NCI-H1930 (cell line): ENCODE results near the gene AFAP1L2.

ENCODE experiments used
- DNase-seq, 2 experiments: peaks; one replicate each; lab custom pipeline; 2025; lab: John Stamatoyannopoulos, UW

AFAP1L2 gene, protein sequence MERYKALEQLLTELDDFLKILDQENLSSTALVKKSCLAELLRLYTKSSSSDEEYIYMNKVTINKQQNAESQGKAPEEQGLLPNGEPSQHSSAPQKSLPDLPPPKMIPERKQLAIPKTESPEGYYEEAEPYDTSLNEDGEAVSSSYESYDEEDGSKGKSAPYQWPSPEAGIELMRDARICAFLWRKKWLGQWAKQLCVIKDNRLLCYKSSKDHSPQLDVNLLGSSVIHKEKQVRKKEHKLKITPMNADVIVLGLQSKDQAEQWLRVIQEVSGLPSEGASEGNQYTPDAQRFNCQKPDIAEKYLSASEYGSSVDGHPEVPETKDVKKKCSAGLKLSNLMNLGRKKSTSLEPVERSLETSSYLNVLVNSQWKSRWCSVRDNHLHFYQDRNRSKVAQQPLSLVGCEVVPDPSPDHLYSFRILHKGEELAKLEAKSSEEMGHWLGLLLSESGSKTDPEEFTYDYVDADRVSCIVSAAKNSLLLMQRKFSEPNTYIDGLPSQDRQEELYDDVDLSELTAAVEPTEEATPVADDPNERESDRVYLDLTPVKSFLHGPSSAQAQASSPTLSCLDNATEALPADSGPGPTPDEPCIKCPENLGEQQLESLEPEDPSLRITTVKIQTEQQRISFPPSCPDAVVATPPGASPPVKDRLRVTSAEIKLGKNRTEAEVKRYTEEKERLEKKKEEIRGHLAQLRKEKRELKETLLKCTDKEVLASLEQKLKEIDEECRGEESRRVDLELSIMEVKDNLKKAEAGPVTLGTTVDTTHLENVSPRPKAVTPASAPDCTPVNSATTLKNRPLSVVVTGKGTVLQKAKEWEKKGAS

DNA sequence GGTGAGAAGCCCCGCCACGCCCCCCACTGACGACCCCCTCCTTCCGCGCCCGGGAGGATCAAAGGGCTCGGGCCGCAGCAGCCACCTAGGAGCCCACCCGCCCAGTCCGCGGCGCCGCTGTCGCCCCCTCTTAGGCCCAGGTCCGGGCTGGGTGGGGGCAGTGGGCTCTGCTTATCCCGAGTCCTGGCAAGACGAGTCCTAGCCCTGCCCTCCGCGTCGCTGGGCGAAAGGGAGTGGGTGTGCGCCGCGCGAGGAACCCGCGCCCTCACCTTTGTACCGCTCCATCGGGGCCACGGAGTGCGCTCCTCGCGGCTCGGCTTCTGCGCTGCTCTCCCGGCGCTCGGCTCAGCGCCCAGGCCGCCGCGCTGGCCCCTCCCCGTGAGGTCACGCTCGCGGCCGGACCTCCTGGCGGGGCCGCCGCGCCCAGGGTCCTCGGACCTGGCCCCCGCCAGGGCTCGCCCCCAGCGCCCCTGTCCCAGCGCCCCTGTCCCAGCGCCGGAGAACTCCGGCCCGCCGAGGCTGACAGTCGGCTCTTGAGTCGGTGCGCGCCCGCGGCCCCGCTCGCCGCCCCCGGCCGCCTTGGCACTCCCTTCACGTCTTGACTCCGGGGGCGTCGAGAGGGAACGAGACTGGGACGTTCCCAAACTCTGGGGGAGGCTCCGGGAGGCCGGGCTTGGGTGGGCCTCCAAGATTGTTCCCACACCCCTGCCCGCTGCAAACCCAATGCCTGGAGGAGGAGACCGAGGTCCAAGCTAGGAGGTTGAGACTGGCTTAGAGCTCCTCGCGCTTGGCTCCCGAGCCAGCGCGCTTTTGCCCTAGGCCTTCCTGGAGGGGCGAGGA, at the start of gene AFAP1L2:
AFAP1L2 (minus strand) TSS at position 332 of the 840 bp plus-strand sequence; CDS start at position 285, 47 bp downstream.
- no peak for DNase-seq

DNA sequence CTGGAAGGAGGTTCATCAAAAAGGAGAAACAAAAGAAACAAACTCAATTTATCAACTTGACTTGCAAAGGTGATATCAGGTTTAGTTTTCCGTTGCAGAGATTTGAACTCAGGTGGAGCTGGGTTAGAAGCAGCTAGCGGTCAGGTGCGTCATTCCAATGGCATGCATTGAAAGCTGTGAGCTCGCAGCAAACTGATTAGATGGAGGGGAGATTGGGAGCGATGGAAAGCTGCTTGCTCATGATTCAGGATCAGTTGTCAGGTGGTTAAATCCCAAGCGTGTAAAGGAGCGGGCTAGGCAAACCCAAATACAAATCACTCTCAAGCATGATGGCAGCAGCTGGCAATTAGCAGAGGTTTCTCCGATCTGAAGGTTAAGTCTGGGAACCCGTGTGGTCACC, 49.3 kb upstream of the AFAP1L2 start:
- DNase-seq = no peak

DNA sequence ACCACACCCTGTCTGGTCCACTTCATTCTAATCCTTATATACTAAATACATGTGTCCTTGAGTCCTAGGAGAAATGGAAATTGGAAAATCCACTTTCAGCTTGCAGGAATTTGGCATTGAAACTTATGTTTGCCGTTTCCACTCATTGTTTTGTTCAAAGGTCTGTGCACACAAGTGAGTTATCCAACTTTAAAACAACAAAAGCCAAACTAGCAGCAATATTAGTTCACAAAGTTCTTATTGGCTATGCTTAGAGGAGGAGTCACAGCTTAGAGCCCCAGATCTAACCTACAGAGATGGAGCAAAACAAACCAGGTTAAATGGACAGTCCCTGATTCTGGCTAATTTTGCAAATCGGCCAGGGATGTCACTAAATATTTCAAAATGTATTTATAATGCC, 44.6 kb upstream of the AFAP1L2 start:
- DNase-seq = no peak

DNA sequence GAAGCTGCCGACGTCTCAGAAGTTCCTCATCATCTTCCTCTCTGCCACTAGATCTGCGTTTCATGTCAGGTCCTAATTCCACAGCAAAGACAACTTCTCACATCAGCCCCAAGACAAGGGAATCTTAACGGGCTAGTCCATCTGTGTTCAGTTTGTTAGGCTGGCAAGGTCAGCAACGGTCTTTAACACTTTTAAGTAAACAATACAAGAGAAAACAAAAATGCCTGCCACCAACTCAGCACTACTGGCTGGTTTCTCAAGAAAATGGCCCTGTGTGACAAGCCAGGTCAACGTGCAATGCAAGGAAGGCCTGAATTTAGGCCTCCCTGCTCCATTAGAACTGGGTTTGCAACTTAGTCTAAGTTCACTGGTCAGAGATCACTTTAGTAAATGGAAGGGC, 41.0 kb upstream of the AFAP1L2 start:
- no peak for DNase-seq

DNA sequence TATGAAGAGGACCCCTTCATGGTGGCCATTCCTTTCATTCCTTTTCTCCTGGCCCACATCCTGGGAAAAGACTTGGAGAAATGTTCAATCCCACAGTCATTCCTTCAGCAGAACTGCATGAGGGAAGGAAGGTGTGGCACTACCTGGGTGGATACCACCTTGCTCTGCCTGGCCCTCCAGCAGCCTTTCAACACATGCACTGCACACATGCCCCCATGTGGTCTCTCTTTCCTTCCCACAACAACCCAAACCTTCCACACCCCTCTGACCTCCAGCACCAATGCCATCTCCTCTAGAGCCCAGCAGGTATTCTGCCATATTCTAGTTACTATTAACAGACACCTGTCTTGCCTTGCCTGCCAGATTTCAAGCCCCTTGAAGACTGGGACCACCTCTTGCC, 40.5 kb upstream of the AFAP1L2 start:
- no peak for DNase-seq

DNA sequence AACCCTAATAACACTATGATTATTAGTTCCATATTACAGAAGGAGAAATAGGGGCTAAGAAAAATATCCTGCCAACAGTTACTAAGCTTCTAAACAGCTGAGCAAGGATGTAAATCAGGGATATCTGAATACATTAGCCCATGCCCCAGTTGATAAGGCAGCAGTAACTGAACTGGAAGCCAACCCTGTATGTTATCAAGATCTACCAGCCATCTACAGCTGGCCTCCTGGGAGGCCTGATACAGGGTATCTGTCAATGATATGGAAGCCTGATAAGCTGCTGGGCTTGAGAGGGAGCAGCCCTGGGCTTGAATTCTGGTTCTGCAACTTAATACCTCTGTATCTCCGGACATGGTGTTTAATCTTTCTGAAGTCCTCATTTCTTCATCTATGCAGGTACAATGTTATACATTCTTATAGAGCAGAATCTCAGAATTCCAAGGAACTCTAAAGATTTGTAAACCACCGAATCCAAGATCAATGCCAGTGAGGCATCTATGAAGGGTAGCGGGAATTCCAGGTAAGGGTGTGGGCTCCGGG, 37.9 kb upstream of the AFAP1L2 start:
- DNase-seq = no peak

DNA sequence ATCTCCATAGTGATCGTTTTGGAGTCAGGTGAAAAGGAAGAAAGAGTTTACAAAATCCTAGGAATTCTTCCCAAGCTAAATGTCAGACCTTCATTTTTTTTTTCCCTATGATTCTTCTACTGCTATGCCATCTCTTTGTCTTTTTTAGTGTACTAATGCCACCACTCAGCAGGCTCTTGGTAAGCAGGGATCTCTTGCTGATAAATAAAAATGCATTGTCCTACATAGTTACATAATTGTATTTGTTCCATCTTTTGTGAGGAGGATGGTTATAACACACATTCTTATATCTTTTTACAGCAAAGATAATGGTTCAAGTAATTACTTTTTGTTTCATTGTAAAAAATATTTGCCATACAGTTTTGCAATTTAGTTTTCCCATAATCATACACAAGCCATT, 36.8 kb upstream of the AFAP1L2 start:
- no peak for DNase-seq

DNA sequence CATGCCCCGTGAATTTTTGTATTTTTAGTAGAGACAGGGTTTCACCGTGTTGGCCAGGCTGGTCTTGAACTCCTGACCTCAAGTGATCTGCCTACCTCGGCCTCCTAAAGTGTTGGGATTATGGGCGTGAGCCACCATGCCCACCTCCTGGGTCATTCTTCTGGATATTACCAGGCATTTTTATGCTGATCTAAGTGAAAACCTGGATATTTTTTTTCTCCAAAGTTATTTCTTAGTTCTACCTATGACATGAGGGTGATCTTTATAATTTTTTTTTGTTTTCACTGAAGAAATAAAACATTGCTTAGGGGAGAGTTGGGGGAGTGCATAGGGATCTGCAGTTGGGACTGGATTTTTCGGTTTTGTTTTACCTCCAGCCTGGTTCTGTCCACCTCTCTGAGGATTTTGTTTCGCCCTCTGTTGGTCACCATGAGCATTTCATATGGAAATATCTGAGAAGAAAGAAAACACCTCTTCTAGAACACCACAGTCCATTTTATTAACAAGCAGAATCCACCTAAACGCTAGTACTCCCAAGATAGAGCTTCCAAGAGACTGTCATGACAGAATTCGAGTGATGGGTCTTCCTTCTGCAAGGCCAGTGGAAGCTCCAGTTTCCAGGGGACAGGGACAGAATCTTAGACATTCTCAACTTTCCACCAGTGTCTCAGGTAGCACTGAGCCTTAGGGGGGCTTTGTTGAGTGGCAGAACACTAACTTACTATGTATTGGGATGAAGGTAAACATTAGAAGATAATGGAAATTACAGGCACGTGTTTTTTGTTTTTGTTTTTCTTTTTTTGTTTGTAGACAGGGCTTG, 33.4 kb upstream of the AFAP1L2 start:
- DNase-seq = no peak

DNA sequence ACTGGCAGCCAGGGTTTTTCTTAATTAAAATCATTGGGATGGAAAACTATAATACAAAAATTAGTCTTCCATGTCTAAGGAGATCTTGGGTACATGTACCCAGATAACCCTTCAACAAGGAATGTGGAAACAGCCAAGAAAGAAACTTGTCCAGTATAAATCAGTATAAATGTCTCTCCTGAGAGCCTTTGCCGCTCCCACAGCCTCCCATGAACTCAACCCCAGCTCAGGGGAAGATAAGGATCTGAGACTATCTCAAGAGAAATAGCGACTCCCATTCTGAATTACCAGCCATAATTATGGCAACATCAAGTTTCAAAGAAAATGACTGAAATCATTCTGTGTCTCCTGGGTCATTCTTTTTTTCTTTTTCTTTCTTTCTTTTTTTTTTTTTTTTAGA, 32.6 kb upstream of the AFAP1L2 start:
- DNase-seq = no peak

DNA sequence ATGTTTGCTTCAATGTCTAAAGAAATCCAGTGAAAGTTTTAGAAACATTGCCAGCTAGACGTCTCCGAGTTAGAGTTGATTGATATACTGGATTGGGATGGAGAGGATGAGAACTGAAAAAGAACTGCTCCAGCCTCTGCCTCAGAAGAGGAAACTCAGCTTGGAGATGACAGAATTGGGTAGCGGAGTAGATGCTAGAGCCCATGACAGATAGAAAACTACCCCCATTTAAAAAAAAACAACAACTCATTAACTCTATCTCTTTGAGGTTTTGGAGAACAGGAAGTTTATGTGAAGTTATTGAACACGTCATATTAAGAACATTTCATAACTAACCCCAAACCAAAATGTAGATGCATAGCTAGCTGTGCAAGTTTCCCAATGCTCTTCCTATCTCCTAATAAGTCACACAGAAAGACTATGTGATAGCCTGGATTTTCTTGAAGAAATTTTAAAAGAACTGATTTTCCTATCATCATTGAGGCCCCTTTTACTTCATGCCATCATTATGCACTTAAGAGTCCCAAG, 28.3 kb upstream of the AFAP1L2 start:
- no peak for DNase-seq

DNA sequence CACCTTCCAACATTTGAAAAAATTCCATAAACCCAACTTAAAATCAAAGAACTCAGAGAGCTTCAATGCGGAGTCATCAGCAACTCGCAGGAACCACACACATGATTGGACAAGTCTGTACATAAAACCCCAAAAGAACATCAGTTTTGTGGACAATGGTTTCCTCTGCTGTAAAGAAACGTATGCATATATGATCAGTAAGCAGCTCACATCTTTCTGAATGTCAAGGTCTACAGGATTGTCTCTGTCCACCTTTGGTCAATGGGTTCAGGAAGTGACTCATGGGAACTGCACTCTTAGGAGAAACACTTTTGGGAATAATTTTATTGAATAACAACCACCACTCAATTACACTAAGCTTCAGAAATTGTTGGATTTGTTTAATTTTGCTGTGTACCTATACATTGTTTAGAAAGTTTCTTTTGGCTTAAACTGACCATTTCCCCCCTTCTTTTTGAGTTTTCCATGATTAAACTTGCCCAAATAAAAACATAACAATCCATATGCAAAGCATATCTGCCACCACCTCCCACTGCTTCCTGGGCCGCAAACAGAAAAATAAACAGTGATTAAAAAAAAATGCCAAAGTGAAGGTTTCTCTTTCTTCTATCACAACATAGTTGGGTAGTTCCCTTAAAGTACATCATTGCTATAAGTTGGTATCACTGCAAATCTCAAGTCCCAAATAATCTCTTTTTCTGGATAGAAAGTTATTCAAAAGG, 27.3 kb upstream of the AFAP1L2 start:
- DNase-seq = no peak

DNA sequence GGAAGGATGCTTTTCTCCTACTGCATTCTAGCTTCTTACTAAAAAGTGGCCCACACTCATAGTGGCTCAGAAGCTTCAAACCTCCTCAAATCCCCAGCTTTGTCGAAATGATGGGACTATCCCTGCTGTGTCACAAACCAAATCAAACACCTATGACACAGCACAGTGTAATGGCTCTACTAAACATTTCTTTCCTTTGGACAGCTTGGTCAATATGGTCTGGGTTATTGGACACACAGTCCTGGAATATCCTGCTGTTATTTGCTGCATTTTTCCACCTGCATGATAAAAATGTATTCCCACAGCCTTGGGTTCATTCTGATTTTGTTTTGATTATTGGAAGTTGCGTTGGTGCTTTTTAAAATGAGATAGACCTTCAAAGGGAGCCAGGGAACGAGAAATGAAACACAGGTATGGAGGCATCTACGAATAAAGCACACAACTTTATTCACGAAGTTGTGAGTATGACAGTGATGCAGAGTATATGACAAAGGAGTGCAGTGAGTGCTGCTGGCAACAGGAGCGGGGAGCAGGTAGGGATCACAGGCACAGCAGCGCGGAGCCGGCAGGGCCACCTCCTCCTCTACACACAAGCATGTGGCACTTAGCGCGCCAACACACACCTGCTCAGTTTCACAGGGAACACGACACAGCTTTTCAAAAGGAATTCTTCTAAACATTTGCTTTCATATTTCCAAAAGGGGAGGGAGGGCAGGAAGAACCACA, 26.5 kb upstream of the AFAP1L2 start:
- no peak for DNase-seq

DNA sequence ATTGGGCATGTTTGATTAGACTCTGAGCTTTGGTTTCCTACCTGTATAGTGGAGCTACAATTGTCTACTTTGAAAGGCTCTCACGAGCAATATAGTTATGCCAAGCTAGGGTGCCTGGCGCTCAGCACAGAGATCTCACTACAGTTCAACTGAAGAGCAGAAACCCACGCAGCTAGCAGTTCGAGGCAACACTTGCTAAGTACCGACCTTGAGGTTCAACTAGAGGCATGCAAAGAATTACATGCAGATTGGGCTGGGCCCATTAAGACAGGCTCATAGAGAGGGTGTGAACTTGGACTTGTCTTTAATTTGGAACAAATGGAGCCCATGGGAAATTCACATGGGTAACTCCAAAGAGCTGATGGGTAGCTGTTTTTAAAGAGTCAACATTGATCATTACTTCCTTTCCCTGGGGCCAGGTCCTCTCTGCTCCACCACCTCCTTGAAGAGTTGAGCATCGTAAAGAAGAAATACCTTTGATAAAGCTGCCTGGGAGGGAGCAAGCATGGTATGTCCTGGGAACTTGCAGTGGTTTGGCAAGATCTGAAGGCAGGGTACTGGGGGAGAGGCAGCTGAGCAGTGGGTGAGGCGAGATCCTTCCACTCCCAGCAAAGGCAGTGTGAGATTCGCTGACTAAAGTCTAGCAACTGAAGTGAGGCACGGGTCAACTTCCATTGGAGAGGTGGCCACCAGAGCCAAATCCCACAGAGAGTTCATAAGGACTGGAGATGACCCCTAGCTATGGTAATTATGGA, 25.5 kb upstream of the AFAP1L2 start:
- no peak for DNase-seq

DNA sequence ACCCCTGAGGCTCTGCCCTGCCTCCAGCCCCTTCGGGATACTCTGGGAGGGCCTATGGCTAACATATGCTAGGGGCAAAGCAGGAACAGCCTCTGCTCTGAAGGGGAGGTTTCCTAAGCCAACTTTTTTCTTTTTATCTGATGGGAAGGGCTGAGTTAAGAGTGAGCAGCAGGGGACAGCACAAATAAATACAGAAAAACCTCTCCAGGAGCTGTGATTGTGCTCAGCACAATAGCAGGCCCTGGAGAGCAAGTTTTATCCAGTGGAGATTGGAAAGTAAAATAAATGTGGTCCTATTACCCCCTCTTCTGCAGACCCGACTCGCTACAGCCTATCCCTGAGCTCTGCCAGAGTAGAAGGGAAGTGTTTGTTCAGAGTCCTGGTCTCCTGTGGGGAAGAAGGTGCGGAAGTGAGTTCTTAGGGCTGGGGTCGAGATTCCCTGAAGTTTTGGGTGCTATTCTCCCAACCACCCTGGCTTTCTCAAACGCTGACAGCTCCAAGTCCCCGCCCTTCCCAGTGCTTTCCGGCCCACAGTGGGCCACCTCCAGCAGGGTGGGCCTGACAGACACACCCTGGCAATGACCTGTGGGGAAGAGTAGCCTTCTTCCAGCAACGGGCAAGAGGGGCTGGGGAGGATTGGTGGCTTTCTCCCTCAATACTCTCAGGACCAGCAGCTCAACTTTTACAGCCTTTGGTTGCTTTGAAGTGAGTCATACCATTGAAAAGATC, 23.0 kb upstream of the AFAP1L2 start:
- no peak for DNase-seq

DNA sequence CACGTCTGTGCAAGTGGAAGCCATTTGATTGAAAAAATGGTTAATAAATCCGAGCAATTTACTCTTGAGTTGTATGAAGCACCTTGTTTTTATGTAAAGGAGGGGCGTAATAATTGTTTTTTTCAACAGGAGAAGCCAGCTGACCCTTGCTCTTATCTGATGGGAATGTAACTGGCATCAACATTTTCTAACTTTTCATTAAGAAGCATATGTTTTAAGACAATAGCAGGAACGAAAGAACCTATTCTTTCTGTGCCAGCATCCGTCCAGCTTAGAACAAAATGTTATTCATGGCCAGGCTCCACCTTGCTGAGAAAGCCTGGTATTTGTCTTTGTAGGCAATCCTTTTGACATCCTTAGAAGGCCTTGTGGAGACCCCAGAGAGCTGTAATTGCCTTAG, 22.2 kb upstream of the AFAP1L2 start:
- DNase-seq = no peak

DNA sequence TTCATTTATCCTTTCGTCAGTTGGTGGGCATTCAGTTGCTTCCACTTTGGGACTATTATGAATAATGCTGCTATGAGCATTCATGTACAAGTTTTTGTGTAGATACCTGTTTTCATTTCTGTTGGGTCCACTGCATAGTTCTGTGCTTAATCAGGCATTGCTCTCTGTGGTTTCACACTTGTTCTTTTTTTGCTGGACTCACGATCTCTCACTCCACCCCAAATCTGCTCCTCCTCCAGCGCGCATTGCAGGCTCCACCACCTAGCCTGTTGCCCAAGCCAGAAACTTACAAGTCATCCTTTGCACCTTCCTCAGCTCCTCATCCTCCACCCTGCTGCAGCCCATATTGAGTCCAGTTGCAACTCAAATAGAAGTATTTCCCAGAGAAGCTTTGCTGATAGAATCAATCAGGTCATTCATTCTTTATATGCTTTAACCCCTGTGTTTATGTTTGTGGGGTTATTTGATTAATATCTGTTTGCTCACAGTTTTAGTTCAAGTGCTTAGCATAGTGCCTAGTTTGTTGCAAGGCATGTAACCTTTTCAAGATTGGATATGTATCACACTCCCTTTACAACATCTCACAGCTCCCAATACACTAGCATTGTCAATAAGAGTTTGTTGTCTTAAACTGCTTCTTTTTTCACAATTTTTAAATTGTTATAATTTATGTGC, 16.6 kb upstream of the AFAP1L2 start:
- DNase-seq = no peak

DNA sequence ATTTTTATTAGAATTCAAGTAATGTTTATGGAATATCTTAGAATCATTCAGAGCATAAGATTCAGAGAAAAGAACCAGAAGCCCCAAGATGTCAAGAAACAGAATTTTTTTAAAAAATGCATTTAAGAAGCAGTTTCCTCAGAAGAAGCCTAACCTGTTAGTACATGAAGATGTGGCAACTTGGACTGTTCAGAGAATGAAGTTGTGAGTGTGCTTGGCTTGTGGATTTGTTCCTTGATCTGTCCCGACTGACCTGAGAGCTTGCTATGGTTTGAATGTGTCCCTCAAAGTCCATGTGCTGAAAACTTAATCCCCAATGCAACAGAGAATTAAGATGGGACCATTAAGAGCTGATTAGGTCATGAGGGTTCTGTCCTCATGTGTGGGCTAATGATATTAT, 13.8 kb upstream of the AFAP1L2 start:
- DNase-seq = no peak
